C1 segment of cervical spinal cord (tissue), 14 donors: ENCODE data around the gene PTGES3L.
A peak's percentile ranks its signal among the peaks of the same experiment; 100 is the strongest.
"Not testable (repeated sequence)": the region's sequence is repeated elsewhere in the genome, so short reads cannot be mapped to it uniquely, and the experiment has no call there.

ENCODE experiments used
- DNase-seq, 14 donors: peaks; one replicate each; lab custom pipeline; 2025; lab: John Stamatoyannopoulos, UW

PTGES3L gene

GRCh38 chr17:42982266-42982665 lies 2.4 kb upstream of the PTGES3L start:
- DNase-seq: no peak

- DNase-seq: peak in 5 of 14 donors; percentile 3 to 54 (median 30)
Measured at GRCh38 chr17:42980766-42981397, 1.0 kb upstream of the PTGES3L start.

GRCh38 chr17:42980274-42980765 lies 440 bp upstream of the PTGES3L start, which contains the start of gene RUNDC1:
RUNDC1 (plus strand) TSS chr17:42980565; CDS start chr17:42980577, 12 bp downstream.
- peak; percentile 14 to 86 (median 64) for DNase-seq

GRCh38 chr17:42975701-42976100 lies 4.2 kb downstream of the PTGES3L start:
- not testable (repeated sequence) for DNase-seq

- no peak for DNase-seq
Measured at GRCh38 chr17:42975265-42975664, 4.6 kb downstream of the PTGES3L start.

GRCh38 chr17:42973323-42973722 lies 6.6 kb downstream of the PTGES3L start:
- DNase-seq: not testable (repeated sequence)

GRCh38 chr17:42971589-42971988 lies 8.3 kb downstream of the PTGES3L start:
- DNase-seq: no peak

- DNase-seq: peak in 1 of 14 donors; percentile 9
Measured at GRCh38 chr17:42969001-42969581, 10.8 kb downstream of the PTGES3L start.

- no peak for DNase-seq
Measured at GRCh38 chr17:42967925-42968324, 12.0 kb downstream of the PTGES3L start.

- DNase-seq: peak; percentile 17 to 90 (median 82)
Measured at GRCh38 chr17:42964161-42964932, 15.5 kb downstream of the PTGES3L start, which contains the start of gene AARSD1. AARSD1 (minus strand) TSS chr17:42964454; CDS start chr17:42964440, 14 bp downstream.

- no peak for DNase-seq
Measured at GRCh38 chr17:42953669-42954068, 26.2 kb downstream of the PTGES3L start.

- no peak for DNase-seq
Measured at GRCh38 chr17:42950044-42950783, 29.7 kb downstream of the PTGES3L start.

GRCh38 chr17:42946812-42947211 lies 33.1 kb downstream of the PTGES3L start:
- DNase-seq: no peak

- DNase-seq: no peak
Measured at GRCh38 chr17:42944211-42944610, 35.7 kb downstream of the PTGES3L start.

GRCh38 chr17:42937712-42938596 lies 41.9 kb downstream of the PTGES3L start:
- peak in 4 of 14 donors; percentile 1 to 22 (median 16) for DNase-seq

- DNase-seq: no peak
Measured at GRCh38 chr17:42929497-42929844, 50.4 kb downstream of the PTGES3L start.

- peak in 1 of 14 donors; percentile 19 for DNase-seq
Measured at GRCh38 chr17:42928714-42929496, 51.0 kb downstream of the PTGES3L start.

GRCh38 chr17:42924891-42925290 lies 55.0 kb downstream of the PTGES3L start:
- no peak for DNase-seq

- not testable (repeated sequence) for DNase-seq
Measured at GRCh38 chr17:42923472-42923871, 56.4 kb downstream of the PTGES3L start.

- DNase-seq: no peak
Measured at GRCh38 chr17:42922294-42922693, 57.6 kb downstream of the PTGES3L start.
